NB4 (cell line): ENCODE results near the gene OR51F1.

Source experiments
- DNase-seq: peaks from one replicate; pipeline ENCODE4 v3.0.0; 2010; ENCODE audit warnings: low read depth
- H3K4me3 ChIP-seq: one replicate; pipeline ENCODE4 v1.5.1; 2011; ENCODE audit warnings: mild to moderate bottlenecking, low read depth, low read length, moderate library complexity
- MAX ChIP-seq: IDR thresholded peaks from 2 replicates; pipeline ENCODE4 v1.6.1; 2011; ENCODE audit warnings: low read depth, low read length
- MYC ChIP-seq: IDR thresholded peaks from 2 replicates; pipeline ENCODE4 v1.6.1; 2011; ENCODE audit warnings: low read depth, low read length
- POLR2A ChIP-seq: IDR thresholded peaks from 2 replicates; pipeline ENCODE4 v1.6.1; 2011; ENCODE audit warnings: mild to moderate bottlenecking; ENCODE audit not compliant: insufficient read length; ENCODE audit errors: extremely low read depth
- TF ChIP-seq, protein P1 (sequence below): IDR thresholded peaks from one replicate; pipeline ENCODE4 v1.5.1; 2012; ENCODE audit warnings: low read depth, low read length

The OR51F1 gene

GRCh38 chr11:4797206-4797605 is 27.5 kb upstream of the OR51F1 start:
- DNase-seq = no peak
- no peak overlapping the region for H3K4me3 ChIP-seq
- no peak for TF ChIP-seq MAX
- TF ChIP-seq, protein P1, sequence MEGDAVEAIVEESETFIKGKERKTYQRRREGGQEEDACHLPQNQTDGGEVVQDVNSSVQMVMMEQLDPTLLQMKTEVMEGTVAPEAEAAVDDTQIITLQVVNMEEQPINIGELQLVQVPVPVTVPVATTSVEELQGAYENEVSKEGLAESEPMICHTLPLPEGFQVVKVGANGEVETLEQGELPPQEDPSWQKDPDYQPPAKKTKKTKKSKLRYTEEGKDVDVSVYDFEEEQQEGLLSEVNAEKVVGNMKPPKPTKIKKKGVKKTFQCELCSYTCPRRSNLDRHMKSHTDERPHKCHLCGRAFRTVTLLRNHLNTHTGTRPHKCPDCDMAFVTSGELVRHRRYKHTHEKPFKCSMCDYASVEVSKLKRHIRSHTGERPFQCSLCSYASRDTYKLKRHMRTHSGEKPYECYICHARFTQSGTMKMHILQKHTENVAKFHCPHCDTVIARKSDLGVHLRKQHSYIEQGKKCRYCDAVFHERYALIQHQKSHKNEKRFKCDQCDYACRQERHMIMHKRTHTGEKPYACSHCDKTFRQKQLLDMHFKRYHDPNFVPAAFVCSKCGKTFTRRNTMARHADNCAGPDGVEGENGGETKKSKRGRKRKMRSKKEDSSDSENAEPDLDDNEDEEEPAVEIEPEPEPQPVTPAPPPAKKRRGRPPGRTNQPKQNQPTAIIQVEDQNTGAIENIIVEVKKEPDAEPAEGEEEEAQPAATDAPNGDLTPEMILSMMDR = no peak
- TF ChIP-seq POLR2A = no peak

- no peak overlapping the region for H3K4me3 ChIP-seq
- no peak for DNase-seq
- TF ChIP-seq, protein P1 = no peak
- no peak for TF ChIP-seq MYC
- TF ChIP-seq MAX = no peak
- TF ChIP-seq POLR2A = no peak
Measured at GRCh38 chr11:4782454-4782853, 12.7 kb upstream of the OR51F1 start.

DNA sequence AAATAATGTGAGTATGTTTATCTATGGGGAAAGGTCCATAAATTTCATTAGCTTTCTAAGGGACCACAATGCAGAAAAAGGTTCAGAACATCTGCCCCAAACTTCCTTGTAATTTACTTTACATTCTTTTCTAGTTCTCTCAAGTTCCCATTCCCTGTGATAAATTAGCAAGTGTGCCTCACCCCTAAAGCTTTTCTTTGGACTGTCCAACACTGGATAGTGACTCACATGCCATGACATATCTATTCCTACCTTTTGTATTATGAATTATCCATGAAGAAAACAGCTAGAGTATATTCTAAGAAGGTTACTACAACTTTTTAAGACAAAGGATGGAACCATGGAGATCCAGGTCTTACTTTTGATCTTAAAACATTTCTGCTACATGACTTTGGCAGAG is 1.6 kb downstream of the OR51F1 start:
- no peak overlapping the region for H3K4me3 ChIP-seq
- no peak for DNase-seq
- TF ChIP-seq, protein P1 = no peak
- TF ChIP-seq MAX (no peak), POLR2A (no peak), MYC (no peak)

DNA sequence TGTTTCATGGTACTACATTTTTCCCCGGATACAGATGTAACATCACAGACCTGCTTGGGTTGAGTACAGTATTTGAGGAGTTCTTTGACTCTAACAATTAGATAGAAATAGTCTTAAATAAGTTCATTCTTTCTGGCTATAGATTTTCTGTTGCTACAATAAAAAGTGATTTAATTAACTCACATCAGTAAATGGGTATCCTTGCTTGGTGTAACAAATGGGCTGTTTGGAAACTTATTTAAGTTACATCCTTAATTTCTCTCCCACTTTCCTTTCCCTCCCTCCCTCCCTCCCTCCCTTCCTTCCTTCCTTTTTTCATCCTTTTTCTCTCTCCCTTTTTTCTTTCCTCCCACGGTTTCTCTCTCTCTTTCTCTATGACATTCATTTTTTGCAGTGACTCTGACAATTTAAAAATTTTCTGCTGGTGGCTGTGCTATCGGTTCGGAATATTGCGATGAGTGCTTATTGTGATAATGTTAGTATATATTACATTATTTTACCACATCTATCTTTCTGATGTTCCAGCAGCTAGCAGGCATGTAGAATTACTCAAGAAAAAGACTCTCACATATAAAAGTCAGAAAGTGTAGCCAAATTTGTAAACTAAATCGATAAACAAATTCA is 3.2 kb downstream of the OR51F1 start:
- H3K4me3 ChIP-seq = no peak overlapping the region
- DNase-seq = no peak
- TF ChIP-seq MAX (no peak), MYC (no peak), POLR2A (no peak)
- TF ChIP-seq, protein P1 = no peak

DNA sequence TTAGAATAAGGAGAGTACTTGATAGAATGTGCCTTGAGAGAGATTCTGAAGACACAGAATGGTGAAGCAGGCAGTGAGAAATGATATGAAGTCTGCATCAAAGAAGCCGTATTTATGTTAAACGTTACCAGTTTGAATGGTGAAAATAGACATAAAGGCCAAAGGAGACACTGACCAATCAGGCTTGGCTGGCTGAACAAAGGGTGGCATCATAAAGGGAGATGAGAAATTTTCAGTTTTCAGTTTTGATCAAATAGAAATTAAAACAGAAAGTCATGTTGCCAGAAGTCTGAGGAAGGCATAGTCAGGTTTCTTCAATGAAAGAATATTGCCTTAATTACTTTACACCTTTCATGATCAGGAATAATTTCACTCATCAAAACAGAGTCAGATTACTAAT is 6.6 kb downstream of the OR51F1 start:
- no peak overlapping the region for H3K4me3 ChIP-seq
- TF ChIP-seq MAX = no peak
- TF ChIP-seq POLR2A = no peak
- TF ChIP-seq, protein P1 = no peak
- TF ChIP-seq MYC = no peak
- DNase-seq = no peak

- no peak overlapping the region for H3K4me3 ChIP-seq
- no peak for DNase-seq
- TF ChIP-seq, protein P1 = no peak
- TF ChIP-seq POLR2A = no peak
- no peak for TF ChIP-seq MYC
- no peak for TF ChIP-seq MAX
Measured at GRCh38 chr11:4751201-4751600, 18.5 kb downstream of the OR51F1 start.
